Fibroblast of lung (primary cell): Measurements from ENCODE around the gene ARFRP1. TPM values are rescaled to one million over a fixed set of nuclear protein-coding genes. Genes with fewer than 3 reads are reported as not detected.

Experiments
- DNase-seq, 2 donors: peaks; one replicate each; pipeline versions ENCODE4 v3.0.0 to v3.0.0-alpha.2; 2010; ENCODE audit warnings: low read depth in 2 of 2
- H2AFZ ChIP-seq: 2 replicates; pipeline ENCODE4 v1.5.1; 2012; ENCODE audit warnings: low read length, control low read depth, inconsistent platforms
- H3K27ac ChIP-seq: 2 replicates; pipeline ENCODE4 v1.5.1; 2011; ENCODE audit warnings: low read length, control low read depth; ENCODE audit not compliant: insufficient read depth
- H3K27me3 ChIP-seq: 2 replicates; pipeline ENCODE4 v1.5.1; 2011; ENCODE audit warnings: mild to moderate bottlenecking, low read length; ENCODE audit not compliant: control insufficient read depth, insufficient read depth
- H3K36me3 ChIP-seq: 2 replicates; pipeline ENCODE4 v1.5.1; 2011; ENCODE audit warnings: low read length; ENCODE audit not compliant: control insufficient read depth, insufficient read depth
- H3K4me1 ChIP-seq: 2 replicates; pipeline ENCODE4 v1.5.1; 2011; ENCODE audit warnings: low read length; ENCODE audit not compliant: control insufficient read depth, insufficient read depth; ENCODE audit errors: extremely low read depth
- H3K4me2 ChIP-seq: 2 replicates; pipeline ENCODE4 v1.5.1; 2011; ENCODE audit warnings: low read length, control low read depth; ENCODE audit not compliant: insufficient read depth; ENCODE audit errors: extremely low read depth
- H3K4me3 ChIP-seq, 4 experiments: fragments of 200-600 bp in 1 of 4; sonication (generic) in 1 of 4; replicated peaks in 1 of 4; 2 replicates each; pipeline ENCODE4 v1.5.1; 2011 to 2016; ENCODE audit warnings: low read length in 4 of 4, low read depth in 3 of 4, mild to moderate bottlenecking in 3 of 4, control low read depth in 2 of 4, inconsistent platforms in 1 of 4, mixed read lengths in 1 of 4; ENCODE audit not compliant: insufficient read depth in 1 of 4; ENCODE audit errors: control extremely low read depth in 1 of 4
- H3K79me2 ChIP-seq: 2 replicates; pipeline ENCODE4 v1.5.1; 2012; ENCODE audit warnings: mild to moderate bottlenecking, low read length, inconsistent platforms; ENCODE audit not compliant: control insufficient read depth, insufficient read depth
- H3K9ac ChIP-seq: 2 replicates; pipeline ENCODE4 v1.5.1; 2011; ENCODE audit warnings: mild to moderate bottlenecking, low read length, control low read depth; ENCODE audit not compliant: insufficient read depth
- H3K9me3 ChIP-seq: 2 replicates; pipeline ENCODE4 v1.5.1; 2012; ENCODE audit warnings: low read depth, low read length; ENCODE audit not compliant: control insufficient read depth, insufficient read depth
- H4K20me1 ChIP-seq: 2 replicates; pipeline ENCODE4 v1.5.1; 2011; ENCODE audit warnings: low read length; ENCODE audit not compliant: control insufficient read depth, insufficient read depth; ENCODE audit errors: extremely low read depth
- CTCF ChIP-seq, 2 donors: IDR thresholded peaks in 1 of 2; conservative IDR thresholded peaks in 1 of 2; 1 replicate in 1 of 2; 2 replicates in 1 of 2; pipeline ENCODE4 v1.5.1; 2011 to 2012; ENCODE audit warnings: low read length in 2 of 2, control low read depth in 1 of 2, inconsistent platforms in 1 of 2, low read depth in 1 of 2, mild to moderate bottlenecking in 1 of 2
- EZH2 ChIP-seq: IDR thresholded peaks from 2 replicates; pipeline ENCODE4 v1.5.1; 2012; ENCODE audit warnings: low read length, control low read depth, mild to moderate bottlenecking; ENCODE audit errors: missing control alignments
- polyA plus RNA-seq, 2 donors: library from polyadenylated mRNA; depleted of rRNA in 1 of 2; stranded (reverse) in 1 of 2; unstranded in 1 of 2; fragments of >200 nt; gene quantifications; 2 replicates each; pipeline ENCODE4 v1.2.1, GENCODE V29; 2011 to 2012; ENCODE audit warnings: missing spikeins in 1 of 2
- total RNA-seq: library from RNA; depleted of rRNA; stranded (reverse); fragments of >200 nt; gene quantifications from 2 replicates; pipeline ENCODE4 v1.2.1, GENCODE V29; 2014

ARFRP1 gene
- total and polyA plus RNA-seq, 2 donors (not counting 1 experiment from before 2014, with no cell fraction given) = 34.6 to 35.0 TPM

GRCh38 chr20:63664861-63665594 is 42.7 kb downstream of the ARFRP1 start:
- no peak overlapping the region for H3K4me3 ChIP-seq
- H3K79me2 ChIP-seq = peaks cover 19% of the 10 kb centered on the region
- no peak overlapping the region for H3K4me2 ChIP-seq
- peaks cover 31% of the 10 kb centered on the region for H3K36me3 ChIP-seq
- no peaks in the 10 kb centered on the region for H3K4me1 ChIP-seq
- no peak overlapping the region for H2AFZ ChIP-seq
- H3K9ac ChIP-seq = no peak overlapping the region
- H3K9me3 ChIP-seq = no peaks in the 10 kb centered on the region
- peak overlapping the region; percentile 20 for H3K27ac ChIP-seq
- no peaks in the 10 kb centered on the region for H4K20me1 ChIP-seq
- TF ChIP-seq CTCF (conservative IDR thresholded peaks at IDR 0.05 in 1 of 2, IDR thresholded peaks at IDR 0.05 in 1 of 2; ENCODE audit: low read depth in 1 of 2, low read length in 2 of 2) (no peak), EZH2 (no peak)
- DNase-seq = peak in 1 of 2 donors; percentile 63
- no peaks in the 10 kb centered on the region for H3K27me3 ChIP-seq

- Histone ChIP-seq H4K20me1 (no peaks in the 10 kb centered on the region), H3K27ac (no peak overlapping the region), H3K4me2 (no peak overlapping the region), H3K27me3 (no peaks in the 10 kb centered on the region), H3K4me1 (peaks cover 5% of the 10 kb centered on the region), H3K4me3 (no peak overlapping the region), H3K36me3 (peaks cover 31% of the 10 kb centered on the region), H2AFZ (no peak overlapping the region), H3K9ac (peak overlapping the region; percentile 7), H3K9me3 (no peaks in the 10 kb centered on the region), H3K79me2 (peaks cover 26% of the 10 kb centered on the region)
- no peak for DNase-seq
- TF ChIP-seq CTCF (conservative IDR thresholded peaks at IDR 0.05 in 1 of 2, IDR thresholded peaks at IDR 0.05 in 1 of 2; ENCODE audit: low read depth in 1 of 2, low read length in 2 of 2) = no peak
- TF ChIP-seq EZH2 = no peak
These were observed 43.5 kb downstream of the ARFRP1 start for GRCh38 chr20:63664143-63664851.

GRCh38 chr20:63663332-63664066 is 44.3 kb downstream of the ARFRP1 start:
- TF ChIP-seq CTCF (conservative IDR thresholded peaks at IDR 0.05 in 1 of 2, IDR thresholded peaks at IDR 0.05 in 1 of 2; ENCODE audit: low read depth in 1 of 2, low read length in 2 of 2) = no peak
- TF ChIP-seq EZH2 = no peak
- H3K79me2 ChIP-seq = peaks cover 34% of the 10 kb centered on the region
- peaks cover 29% of the 10 kb centered on the region for H3K36me3 ChIP-seq

More at GRCh38 chr20:63663332-63664066, 44.3 kb downstream of the ARFRP1 start:
- no peak for DNase-seq
- no peak overlapping the region for H3K4me3 ChIP-seq
- H3K27ac ChIP-seq = no peak overlapping the region
- H3K4me1 ChIP-seq = peaks cover 7% of the 10 kb centered on the region
- no peak overlapping the region for H3K9ac ChIP-seq
- H3K27me3 ChIP-seq = no peaks in the 10 kb centered on the region
- no peaks in the 10 kb centered on the region for H4K20me1 ChIP-seq
- no peak overlapping the region for H3K4me2 ChIP-seq
- no peaks in the 10 kb centered on the region for H3K9me3 ChIP-seq
- no peak overlapping the region for H2AFZ ChIP-seq
